Cerebellar cortex (tissue), 1 donor: Measurements from ENCODE around the gene ATP6V0D1.

Experiments
- DNase-seq: peaks from one replicate; pipeline ENCODE4 v3.0.0-alpha.2; 2015; ENCODE audit warnings: low spot score

The ATP6V0D1 gene

GRCh38 chr16:67392301-67393059 is 88.5 kb downstream of the ATP6V0D1 start:
- no peak for DNase-seq

DNA sequence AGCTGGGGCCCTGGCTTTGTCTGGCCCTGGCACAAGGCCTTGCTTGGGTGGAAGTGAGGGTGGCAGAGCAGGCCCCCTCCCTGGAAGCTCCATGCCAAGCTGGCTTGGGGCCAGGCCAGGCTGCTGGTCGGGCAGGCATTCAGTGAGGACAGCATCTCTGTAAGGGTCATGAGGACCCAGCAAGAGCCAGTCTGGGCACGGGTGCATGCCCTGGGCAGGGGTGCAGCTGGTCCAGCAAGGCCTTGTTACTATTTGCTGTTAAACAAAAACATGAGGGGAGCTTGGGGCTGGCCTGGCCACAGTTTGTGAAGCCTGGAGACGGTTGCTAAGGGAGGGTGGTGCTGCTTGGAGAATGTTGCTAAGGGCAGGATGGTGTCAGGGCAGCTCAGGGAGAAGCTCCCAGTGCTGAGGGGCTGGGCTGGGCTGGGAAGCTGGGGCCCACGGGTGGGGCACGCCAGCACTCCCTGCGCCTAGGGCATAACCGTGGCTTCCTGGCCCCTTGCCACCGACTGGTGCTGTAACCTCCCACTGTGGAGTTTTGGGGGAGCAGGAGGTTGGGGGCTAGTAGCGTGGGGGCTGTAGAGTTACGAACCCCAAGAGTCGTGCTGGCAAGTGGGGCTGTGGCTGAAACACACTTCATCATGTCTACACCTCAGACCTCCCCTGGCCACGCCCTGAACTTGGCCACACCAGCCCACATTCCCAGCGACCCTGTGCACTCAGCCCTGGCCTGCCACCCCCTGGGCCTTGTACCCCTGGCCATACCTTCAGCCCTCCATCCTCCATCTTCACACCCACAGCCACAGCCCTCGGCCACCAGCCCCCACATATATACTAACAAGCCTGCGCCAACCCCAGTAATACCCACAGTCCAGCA is 89.3 kb downstream of the ATP6V0D1 start:
- peak; percentile 49 for DNase-seq

- no peak for DNase-seq
Measured at GRCh38 chr16:67390816-67391423, 90.0 kb downstream of the ATP6V0D1 start.

- no peak for DNase-seq
Measured at GRCh38 chr16:67389911-67390815, 90.8 kb downstream of the ATP6V0D1 start.

GRCh38 chr16:67388591-67388990 is 92.4 kb downstream of the ATP6V0D1 start:
- no peak for DNase-seq

DNA sequence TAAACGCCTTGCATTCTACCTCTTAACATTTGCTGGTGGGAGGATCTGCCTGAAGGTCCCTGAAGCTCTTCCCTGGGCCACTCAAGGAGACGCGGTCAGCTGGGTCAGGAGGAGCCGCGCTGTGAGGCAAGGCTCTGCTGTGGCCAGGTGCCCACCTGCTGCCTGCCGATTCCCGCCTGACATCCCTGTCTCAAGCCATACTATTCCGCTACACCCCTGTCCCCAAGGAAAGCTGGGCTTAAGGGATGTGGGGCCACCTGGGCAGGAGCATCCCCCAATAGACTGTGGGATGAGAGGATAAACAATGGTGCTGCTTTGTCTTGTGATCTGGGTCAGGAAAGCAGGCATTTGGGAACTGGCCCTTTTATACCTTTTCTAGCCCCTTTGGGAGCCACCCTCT is 92.8 kb downstream of the ATP6V0D1 start:
- DNase-seq = no peak
